Raji (cell line): ENCODE data around the gene RPL10A.

Source experiments
- POLR2A ChIP-seq: IDR thresholded peaks from 2 replicates; pipeline ENCODE4 v1.6.1; 2011; ENCODE audit warnings: low read depth, low read length, control low read depth; ENCODE audit not compliant: insufficient read depth

The RPL10A gene

GRCh38 chr6:35501784-35502183, 33.6 kb downstream of the RPL10A start:
- TF ChIP-seq POLR2A, result no peak

GRCh38 chr6:35503534-35503933, 35.3 kb downstream of the RPL10A start:
- no peak for TF ChIP-seq POLR2A

GRCh38 chr6:35505999-35506412, 37.8 kb downstream of the RPL10A start:
- TF ChIP-seq POLR2A, result no peak

GRCh38 chr6:35506536-35506935, 38.3 kb downstream of the RPL10A start:
- TF ChIP-seq POLR2A, result no peak

- no peak for TF ChIP-seq POLR2A
These were observed 39.0 kb downstream of the RPL10A start for GRCh38 chr6:35507221-35507620.

- no peak for TF ChIP-seq POLR2A
These were observed 39.8 kb downstream of the RPL10A start for GRCh38 chr6:35508027-35508426.

- TF ChIP-seq POLR2A, result no peak
These were observed 40.3 kb downstream of the RPL10A start for GRCh38 chr6:35508542-35508941.

GRCh38 chr6:35510916-35511561, 42.8 kb downstream of the RPL10A start:
- TF ChIP-seq POLR2A, result no peak

- no peak for TF ChIP-seq POLR2A
These were observed 43.4 kb downstream of the RPL10A start for GRCh38 chr6:35511562-35511941.

GRCh38 chr6:35512006-35512405, 43.8 kb downstream of the RPL10A start:
- TF ChIP-seq POLR2A, result no peak

GRCh38 chr6:35512740-35513139, 44.5 kb downstream of the RPL10A start, which contains the start of gene TULP1:
TULP1 (minus strand) TSS chr6:35512896; CDS start chr6:35512858, 38 bp downstream.
- TF ChIP-seq POLR2A, result no peak

GRCh38 chr6:35514587-35514986, 46.4 kb downstream of the RPL10A start:
- TF ChIP-seq POLR2A, result no peak

- TF ChIP-seq POLR2A, result no peak
These were observed 48.5 kb downstream of the RPL10A start for GRCh38 chr6:35516712-35517111.

- TF ChIP-seq POLR2A, result no peak
These were observed 50.5 kb downstream of the RPL10A start for GRCh38 chr6:35518566-35519312.

GRCh38 chr6:35519313-35520015, 51.3 kb downstream of the RPL10A start:
- no peak for TF ChIP-seq POLR2A
